HFF-Myc (cell line): ENCODE measurements around the gene VEPH1.

Experiments
- DNase-seq: peaks from one replicate; pipeline ENCODE4 v3.0.0-alpha.2; 2011; ENCODE audit warnings: low read depth; ENCODE audit errors: extremely low read depth
- H3K4me3 ChIP-seq: replicated peaks from 2 replicates; pipeline ENCODE4 v1.5.1; 2011; ENCODE audit warnings: low read depth, mild to moderate bottlenecking, control low read depth, low read length
- TF ChIP-seq, protein P1 (sequence below): IDR thresholded peaks from 2 replicates; pipeline ENCODE4 v1.5.1; 2012; ENCODE audit warnings: mild to moderate bottlenecking, low read depth, low read length, control low read depth; ENCODE audit errors: missing control alignments

Gene VEPH1

DNA sequence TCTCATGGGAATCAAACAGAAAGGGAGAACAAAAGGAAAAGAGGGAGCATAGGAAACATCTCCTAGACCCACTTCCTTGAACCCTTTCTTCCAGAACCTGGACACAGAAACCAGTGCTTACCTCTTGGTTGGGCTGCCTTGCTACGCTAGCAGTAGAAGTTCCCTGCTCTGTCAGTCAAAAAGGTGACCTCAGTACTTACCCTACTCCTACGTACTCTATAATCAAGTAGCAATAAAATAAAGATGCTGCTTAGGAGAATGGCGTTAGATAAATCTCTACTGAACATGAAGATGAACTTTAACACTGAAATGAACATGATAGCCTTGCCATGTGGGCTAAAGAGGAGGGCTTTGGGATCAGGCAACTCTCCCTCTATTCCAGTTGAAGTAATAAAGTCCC is 7.4 kb downstream of the VEPH1 start:
- no peak overlapping the region for H3K4me3 ChIP-seq
- TF ChIP-seq, protein P1, sequence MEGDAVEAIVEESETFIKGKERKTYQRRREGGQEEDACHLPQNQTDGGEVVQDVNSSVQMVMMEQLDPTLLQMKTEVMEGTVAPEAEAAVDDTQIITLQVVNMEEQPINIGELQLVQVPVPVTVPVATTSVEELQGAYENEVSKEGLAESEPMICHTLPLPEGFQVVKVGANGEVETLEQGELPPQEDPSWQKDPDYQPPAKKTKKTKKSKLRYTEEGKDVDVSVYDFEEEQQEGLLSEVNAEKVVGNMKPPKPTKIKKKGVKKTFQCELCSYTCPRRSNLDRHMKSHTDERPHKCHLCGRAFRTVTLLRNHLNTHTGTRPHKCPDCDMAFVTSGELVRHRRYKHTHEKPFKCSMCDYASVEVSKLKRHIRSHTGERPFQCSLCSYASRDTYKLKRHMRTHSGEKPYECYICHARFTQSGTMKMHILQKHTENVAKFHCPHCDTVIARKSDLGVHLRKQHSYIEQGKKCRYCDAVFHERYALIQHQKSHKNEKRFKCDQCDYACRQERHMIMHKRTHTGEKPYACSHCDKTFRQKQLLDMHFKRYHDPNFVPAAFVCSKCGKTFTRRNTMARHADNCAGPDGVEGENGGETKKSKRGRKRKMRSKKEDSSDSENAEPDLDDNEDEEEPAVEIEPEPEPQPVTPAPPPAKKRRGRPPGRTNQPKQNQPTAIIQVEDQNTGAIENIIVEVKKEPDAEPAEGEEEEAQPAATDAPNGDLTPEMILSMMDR: no peak
- DNase-seq: no peak

GRCh38 chr3:157494581-157495281 is 8.5 kb downstream of the VEPH1 start:
- no peak overlapping the region for H3K4me3 ChIP-seq
- no peak for DNase-seq
- TF ChIP-seq, protein P1: no peak

DNA sequence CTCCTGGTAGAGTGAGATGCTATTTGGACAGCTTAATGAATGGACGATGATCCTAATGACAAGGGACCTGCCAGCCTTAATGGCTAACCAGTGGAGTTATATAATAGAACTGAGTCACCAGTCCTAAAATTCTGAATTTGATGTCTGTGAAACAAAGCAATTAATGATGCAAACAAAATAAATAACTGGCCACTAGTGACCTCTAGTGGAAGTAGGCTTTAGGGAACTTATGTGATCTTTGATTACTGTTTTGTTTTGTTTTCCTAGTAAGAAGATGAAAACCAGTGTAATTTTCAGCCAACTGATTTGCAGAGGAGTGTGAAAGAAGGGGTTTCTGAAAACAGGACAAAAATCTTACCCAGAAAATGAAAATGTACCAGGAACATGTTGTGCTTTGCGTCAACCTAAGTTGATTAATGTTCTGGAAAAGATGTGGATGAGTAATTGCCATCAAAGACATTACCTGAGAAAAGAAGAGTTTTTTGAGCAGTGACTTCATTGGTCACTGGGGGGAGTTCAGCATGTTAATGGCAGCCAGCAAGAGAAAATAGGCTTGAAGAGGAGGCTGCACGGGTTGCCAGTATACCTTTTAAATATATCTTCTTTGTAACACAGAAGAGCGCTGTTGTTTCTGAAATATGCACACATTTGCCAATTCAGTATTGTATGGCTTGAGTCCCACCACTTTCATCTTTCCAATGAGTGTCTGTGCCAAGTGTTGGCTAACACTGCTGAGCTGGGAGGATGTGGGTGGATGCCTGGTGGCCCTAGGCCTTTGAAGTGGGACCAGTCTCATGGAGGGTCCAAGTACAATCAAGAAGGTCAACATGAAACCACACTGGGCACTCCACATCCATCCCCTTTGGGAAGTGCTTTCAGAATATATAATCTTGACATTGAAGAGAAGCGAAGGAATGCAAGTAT is 9.3 kb downstream of the VEPH1 start:
- TF ChIP-seq, protein P1: peak; percentile 59
- no peak overlapping the region for H3K4me3 ChIP-seq
- peak; percentile 47 for DNase-seq

DNA sequence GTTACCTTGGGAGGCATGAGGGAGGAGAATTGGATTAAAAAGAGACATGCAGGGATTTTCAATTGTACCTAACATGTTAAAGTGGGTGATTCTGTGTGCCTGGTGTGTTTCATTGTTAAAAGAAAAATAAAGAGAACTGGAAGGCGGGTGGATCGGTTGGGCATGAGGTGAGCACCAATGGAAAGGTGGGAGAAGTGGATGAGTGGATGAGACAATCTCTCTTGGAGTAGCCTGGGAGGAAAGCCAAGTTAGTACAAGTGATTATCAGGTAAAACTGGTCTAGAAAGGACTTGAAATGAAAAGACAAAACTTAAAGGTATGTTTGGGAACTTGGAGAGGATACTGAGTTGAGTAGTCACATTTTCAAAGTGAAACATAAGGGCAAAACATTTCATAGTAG is 12.1 kb downstream of the VEPH1 start:
- no peak overlapping the region for H3K4me3 ChIP-seq
- TF ChIP-seq, protein P1: no peak
- no peak for DNase-seq

- no peak for DNase-seq
- TF ChIP-seq, protein P1: no peak
- no peak overlapping the region for H3K4me3 ChIP-seq
Measured at GRCh38 chr3:157488144-157488543, 15.1 kb downstream of the VEPH1 start.

GRCh38 chr3:157487339-157487738 is 15.9 kb downstream of the VEPH1 start:
- DNase-seq: no peak
- H3K4me3 ChIP-seq: no peak overlapping the region
- TF ChIP-seq, protein P1: no peak
